Measurements from ENCODE around the gene ITGB2. TPM values are rescaled to one million over a fixed set of nuclear protein-coding genes. Genes with fewer than 3 reads are reported as not detected.

ITGB2 gene
- total RNA-seq, 2 donors from 2014 or later = 1.6 to 2.3 TPM

DNA sequence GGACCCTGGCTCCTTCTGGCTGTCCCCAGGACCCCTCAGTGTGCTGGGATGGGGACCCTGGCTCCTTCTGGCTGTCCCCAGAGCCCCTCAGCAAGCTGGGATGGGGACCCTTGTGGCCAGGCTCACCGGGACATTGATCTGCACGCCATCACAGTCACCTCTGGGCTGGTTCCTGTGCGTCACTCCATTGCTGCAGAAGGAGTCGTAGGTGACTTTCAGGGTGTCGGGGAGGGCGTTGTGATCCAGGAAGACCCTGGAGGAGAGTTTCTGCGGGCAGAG is 27.5 kb downstream of the ITGB2 start:
- H3K27ac Mint-ChIP-seq = no peak overlapping the region
- no peak overlapping the region for H3K4me3 ChIP-seq (ENCODE audit: low read length)
- TF ChIP-seq, protein P1, sequence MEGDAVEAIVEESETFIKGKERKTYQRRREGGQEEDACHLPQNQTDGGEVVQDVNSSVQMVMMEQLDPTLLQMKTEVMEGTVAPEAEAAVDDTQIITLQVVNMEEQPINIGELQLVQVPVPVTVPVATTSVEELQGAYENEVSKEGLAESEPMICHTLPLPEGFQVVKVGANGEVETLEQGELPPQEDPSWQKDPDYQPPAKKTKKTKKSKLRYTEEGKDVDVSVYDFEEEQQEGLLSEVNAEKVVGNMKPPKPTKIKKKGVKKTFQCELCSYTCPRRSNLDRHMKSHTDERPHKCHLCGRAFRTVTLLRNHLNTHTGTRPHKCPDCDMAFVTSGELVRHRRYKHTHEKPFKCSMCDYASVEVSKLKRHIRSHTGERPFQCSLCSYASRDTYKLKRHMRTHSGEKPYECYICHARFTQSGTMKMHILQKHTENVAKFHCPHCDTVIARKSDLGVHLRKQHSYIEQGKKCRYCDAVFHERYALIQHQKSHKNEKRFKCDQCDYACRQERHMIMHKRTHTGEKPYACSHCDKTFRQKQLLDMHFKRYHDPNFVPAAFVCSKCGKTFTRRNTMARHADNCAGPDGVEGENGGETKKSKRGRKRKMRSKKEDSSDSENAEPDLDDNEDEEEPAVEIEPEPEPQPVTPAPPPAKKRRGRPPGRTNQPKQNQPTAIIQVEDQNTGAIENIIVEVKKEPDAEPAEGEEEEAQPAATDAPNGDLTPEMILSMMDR (conservative IDR thresholded peaks at IDR 0.05) = no peak
- H3K27me3 Mint-ChIP-seq (ENCODE audit: insufficient read depth) = peaks cover 1% of the 10 kb centered on the region
- H3K4me1 Mint-ChIP-seq = no peaks in the 10 kb centered on the region
- no peaks in the 10 kb centered on the region for H3K27me3 ChIP-seq (ENCODE audit: control insufficient read depth, insufficient read depth, low read length, poor library complexity, severe bottlenecking)
- no peaks in the 10 kb centered on the region for H3K36me3 Mint-ChIP-seq (ENCODE audit: low read depth)
- H3K9me3 Mint-ChIP-seq = no peaks in the 10 kb centered on the region
- no peaks in the 10 kb centered on the region for H3K36me3 ChIP-seq (ENCODE audit: control insufficient read depth, insufficient read depth, low read length)
- H3K9me3 ChIP-seq (ENCODE audit: control insufficient read depth, low read length) = no peaks in the 10 kb centered on the region
- no peak overlapping the region for H3K9ac ChIP-seq (ENCODE audit: extremely low read depth, low read length, poor library complexity, severe bottlenecking)
- H3K27ac ChIP-seq (ENCODE audit: low read depth, low read length) = no peak overlapping the region
- WGBS, 2 experiments (ENCODE audit: insufficient coverage in 1 of 2, insufficient read length in 1 of 2) = 88 to 94% methylated on average over 7 of the region's 7 CpGs
- H3K4me1 ChIP-seq (ENCODE audit: control insufficient read depth, insufficient read depth, low read length) = no peaks in the 10 kb centered on the region
- no peak overlapping the region for H3K4me3 Mint-ChIP-seq
- DNase-seq = no peak

DNA sequence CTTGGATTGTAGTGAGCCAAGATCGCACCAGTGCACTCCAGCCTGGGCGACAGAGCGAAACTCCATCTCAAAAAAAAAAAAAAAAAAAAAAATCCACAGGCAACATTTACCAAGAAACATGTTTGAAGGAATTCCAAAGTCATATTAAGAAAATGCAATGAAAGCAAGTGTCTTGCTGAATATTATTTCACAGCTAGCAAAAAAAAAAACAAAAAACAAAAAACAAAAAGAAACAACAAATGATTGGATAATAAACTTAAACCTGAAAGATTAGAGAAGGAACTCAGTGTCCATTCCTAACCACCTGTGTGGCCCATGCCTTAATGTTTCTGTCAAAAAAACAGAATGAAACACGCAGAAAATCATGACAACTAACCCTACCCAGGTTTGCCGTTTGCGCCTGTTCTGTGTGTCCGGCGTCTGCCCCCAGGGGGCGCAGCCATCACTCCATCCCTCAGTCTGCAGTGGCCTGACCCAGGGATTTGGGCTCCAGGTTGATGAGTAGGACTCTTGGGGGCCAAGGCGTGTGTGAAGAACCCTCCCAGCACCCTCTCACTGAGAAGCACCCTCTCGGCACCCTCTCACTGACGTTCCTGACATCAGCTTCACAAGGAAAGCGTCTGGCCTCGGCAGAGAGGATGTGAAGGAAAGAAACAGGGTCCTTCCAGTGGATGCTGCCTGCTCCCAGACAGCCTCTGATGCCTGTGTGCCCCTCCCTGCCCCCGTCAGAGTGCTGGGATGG is 28.0 kb downstream of the ITGB2 start:
- Mint-ChIP-seq H3K9me3 (no peaks in the 10 kb centered on the region), H3K4me1 (no peaks in the 10 kb centered on the region), H3K27ac (no peak overlapping the region), H3K4me3 (no peak overlapping the region), H3K27me3 (ENCODE audit: insufficient read depth) (peaks cover 1% of the 10 kb centered on the region), H3K36me3 (ENCODE audit: low read depth) (no peaks in the 10 kb centered on the region)
- Histone ChIP-seq H3K9ac (ENCODE audit: extremely low read depth, low read length, poor library complexity, severe bottlenecking) (no peak overlapping the region), H3K9me3 (ENCODE audit: control insufficient read depth, low read length) (no peaks in the 10 kb centered on the region), H3K27ac (ENCODE audit: low read depth, low read length) (no peak overlapping the region), H3K36me3 (ENCODE audit: control insufficient read depth, insufficient read depth, low read length) (no peaks in the 10 kb centered on the region), H3K4me1 (ENCODE audit: control insufficient read depth, insufficient read depth, low read length) (no peaks in the 10 kb centered on the region), H3K4me3 (ENCODE audit: low read length) (no peak overlapping the region), H3K27me3 (ENCODE audit: control insufficient read depth, insufficient read depth, low read length, poor library complexity, severe bottlenecking) (no peaks in the 10 kb centered on the region)
- DNase-seq = peak; percentile 88
- TF ChIP-seq, protein P1 (conservative IDR thresholded peaks at IDR 0.05) = peak; percentile 96
- 17 to 46% methylated on average over 7 to 13 of the region's 15 CpGs for WGBS, 2 experiments (ENCODE audit: insufficient coverage in 1 of 2, insufficient read length in 1 of 2)

DNA sequence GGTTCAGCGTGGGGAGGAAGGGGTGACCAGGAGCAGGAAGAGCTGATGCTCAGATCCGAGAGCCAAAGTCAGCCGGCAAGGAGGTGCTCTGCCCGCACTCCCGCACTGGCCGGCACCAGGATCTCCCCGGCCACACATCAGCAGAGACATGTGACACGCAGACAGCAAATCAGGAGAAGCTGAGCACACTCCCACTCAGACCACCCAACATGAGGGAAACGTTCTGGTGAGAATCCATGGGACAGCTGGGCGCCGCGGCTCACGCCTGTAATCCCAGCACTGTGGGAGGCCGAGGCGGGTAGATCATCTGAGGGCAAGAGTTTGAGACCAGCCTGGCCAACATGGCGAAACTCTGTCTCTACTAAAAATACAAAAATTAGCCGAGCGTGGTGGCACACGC is 28.6 kb downstream of the ITGB2 start:
- Mint-ChIP-seq H3K27me3 (ENCODE audit: insufficient read depth) (peaks cover 1% of the 10 kb centered on the region), H3K4me3 (no peak overlapping the region), H3K9me3 (no peaks in the 10 kb centered on the region), H3K4me1 (no peaks in the 10 kb centered on the region), H3K27ac (no peak overlapping the region), H3K36me3 (ENCODE audit: low read depth) (no peaks in the 10 kb centered on the region)
- DNase-seq = no peak
- H3K9ac ChIP-seq (ENCODE audit: extremely low read depth, low read length, poor library complexity, severe bottlenecking) = no peak overlapping the region
- no peak overlapping the region for H3K27ac ChIP-seq (ENCODE audit: low read depth, low read length)
- WGBS, 2 experiments (ENCODE audit: insufficient coverage in 1 of 2, insufficient read length in 1 of 2) = 82 to 86% methylated on average over 12 to 19 of the region's 19 CpGs
- H3K4me1 ChIP-seq (ENCODE audit: control insufficient read depth, insufficient read depth, low read length) = no peaks in the 10 kb centered on the region
- TF ChIP-seq, protein P1 (conservative IDR thresholded peaks at IDR 0.05) = no peak
- H3K36me3 ChIP-seq (ENCODE audit: control insufficient read depth, insufficient read depth, low read length) = no peaks in the 10 kb centered on the region
- no peak overlapping the region for H3K4me3 ChIP-seq (ENCODE audit: low read length)
- H3K9me3 ChIP-seq (ENCODE audit: control insufficient read depth, low read length) = no peaks in the 10 kb centered on the region
- H3K27me3 ChIP-seq (ENCODE audit: control insufficient read depth, insufficient read depth, low read length, poor library complexity, severe bottlenecking) = no peaks in the 10 kb centered on the region
